NCI-H526 treated with DMSO at 0.1 percent for 48 hours (cell line): ENCODE measurements around the gene CSRP2.

Source experiments
- DNase-seq: peaks from one replicate; lab custom pipeline; 2025; lab: John Stamatoyannopoulos, UW

Gene CSRP2

GRCh38 chr12:76863005-76863670 is 15.7 kb downstream of the CSRP2 start:
- DNase-seq, result no peak

- no peak for DNase-seq
Measured at GRCh38 chr12:76860256-76860655, 18.6 kb downstream of the CSRP2 start.

GRCh38 chr12:76859611-76860010 is 19.2 kb downstream of the CSRP2 start:
- DNase-seq, result no peak

GRCh38 chr12:76856018-76856644 is 22.7 kb downstream of the CSRP2 start:
- DNase-seq, result no peak

GRCh38 chr12:76855271-76855670 is 23.5 kb downstream of the CSRP2 start:
- DNase-seq, result no peak

- DNase-seq, result no peak
Measured at GRCh38 chr12:76852106-76852505, 26.7 kb downstream of the CSRP2 start.

- DNase-seq, result no peak
Measured at GRCh38 chr12:76848132-76848531, 30.7 kb downstream of the CSRP2 start.

- no peak for DNase-seq
Measured at GRCh38 chr12:76847260-76847659, 31.6 kb downstream of the CSRP2 start.

- no peak for DNase-seq
Measured at GRCh38 chr12:76836633-76837032, 42.2 kb downstream of the CSRP2 start.

- DNase-seq, result no peak
Measured at GRCh38 chr12:76830436-76830835, 48.4 kb downstream of the CSRP2 start.

- DNase-seq, result peak; percentile 13
Measured at GRCh38 chr12:76820888-76821482, 57.8 kb downstream of the CSRP2 start.

- DNase-seq, result no peak
Measured at GRCh38 chr12:76813972-76814371, 64.8 kb downstream of the CSRP2 start.

GRCh38 chr12:76813265-76813664 is 65.6 kb downstream of the CSRP2 start:
- DNase-seq, result no peak

- DNase-seq, result no peak
Measured at GRCh38 chr12:76811976-76812375, 66.8 kb downstream of the CSRP2 start.

GRCh38 chr12:76810671-76811419 is 68.0 kb downstream of the CSRP2 start:
- no peak for DNase-seq
